Measurements from ENCODE around the gene LONP1. TPM values are rescaled to one million over a fixed set of nuclear protein-coding genes. Genes with fewer than 3 reads are reported as not detected.

The LONP1 gene, protein sequence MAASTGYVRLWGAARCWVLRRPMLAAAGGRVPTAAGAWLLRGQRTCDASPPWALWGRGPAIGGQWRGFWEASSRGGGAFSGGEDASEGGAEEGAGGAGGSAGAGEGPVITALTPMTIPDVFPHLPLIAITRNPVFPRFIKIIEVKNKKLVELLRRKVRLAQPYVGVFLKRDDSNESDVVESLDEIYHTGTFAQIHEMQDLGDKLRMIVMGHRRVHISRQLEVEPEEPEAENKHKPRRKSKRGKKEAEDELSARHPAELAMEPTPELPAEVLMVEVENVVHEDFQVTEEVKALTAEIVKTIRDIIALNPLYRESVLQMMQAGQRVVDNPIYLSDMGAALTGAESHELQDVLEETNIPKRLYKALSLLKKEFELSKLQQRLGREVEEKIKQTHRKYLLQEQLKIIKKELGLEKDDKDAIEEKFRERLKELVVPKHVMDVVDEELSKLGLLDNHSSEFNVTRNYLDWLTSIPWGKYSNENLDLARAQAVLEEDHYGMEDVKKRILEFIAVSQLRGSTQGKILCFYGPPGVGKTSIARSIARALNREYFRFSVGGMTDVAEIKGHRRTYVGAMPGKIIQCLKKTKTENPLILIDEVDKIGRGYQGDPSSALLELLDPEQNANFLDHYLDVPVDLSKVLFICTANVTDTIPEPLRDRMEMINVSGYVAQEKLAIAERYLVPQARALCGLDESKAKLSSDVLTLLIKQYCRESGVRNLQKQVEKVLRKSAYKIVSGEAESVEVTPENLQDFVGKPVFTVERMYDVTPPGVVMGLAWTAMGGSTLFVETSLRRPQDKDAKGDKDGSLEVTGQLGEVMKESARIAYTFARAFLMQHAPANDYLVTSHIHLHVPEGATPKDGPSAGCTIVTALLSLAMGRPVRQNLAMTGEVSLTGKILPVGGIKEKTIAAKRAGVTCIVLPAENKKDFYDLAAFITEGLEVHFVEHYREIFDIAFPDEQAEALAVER
- total RNA-seq (10 to 100 TPM; 33.9 to 77.2 (median 56.1) TPM), polyA plus RNA-seq (10 to 100 TPM; 25.5 to 36.5 TPM)
- long read RNA-seq, donor 1, transcript LONP1-201 (18 exons, 3,236 nt): major isoform, 187 of 276 reads
- long read RNA-seq, donor 1, partial matches to known transcripts: 49 of 276 reads
- long read RNA-seq, donor 1, other reads (novel, unspliced or antisense): 40 of 276 reads
- long read RNA-seq, donor 2, partial matches to known transcripts: 18 of 22 reads
- long read RNA-seq, donor 2, other reads (novel, unspliced or antisense): 0 of 22 reads
- long read RNA-seq, donor 3, transcript LONP1-201 (18 exons, 3,236 nt): major isoform, 167 of 215 reads
- long read RNA-seq, donor 3, partial matches to known transcripts: 27 of 215 reads
- long read RNA-seq, donor 3, other reads (novel, unspliced or antisense): 18 of 215 reads

DNA sequence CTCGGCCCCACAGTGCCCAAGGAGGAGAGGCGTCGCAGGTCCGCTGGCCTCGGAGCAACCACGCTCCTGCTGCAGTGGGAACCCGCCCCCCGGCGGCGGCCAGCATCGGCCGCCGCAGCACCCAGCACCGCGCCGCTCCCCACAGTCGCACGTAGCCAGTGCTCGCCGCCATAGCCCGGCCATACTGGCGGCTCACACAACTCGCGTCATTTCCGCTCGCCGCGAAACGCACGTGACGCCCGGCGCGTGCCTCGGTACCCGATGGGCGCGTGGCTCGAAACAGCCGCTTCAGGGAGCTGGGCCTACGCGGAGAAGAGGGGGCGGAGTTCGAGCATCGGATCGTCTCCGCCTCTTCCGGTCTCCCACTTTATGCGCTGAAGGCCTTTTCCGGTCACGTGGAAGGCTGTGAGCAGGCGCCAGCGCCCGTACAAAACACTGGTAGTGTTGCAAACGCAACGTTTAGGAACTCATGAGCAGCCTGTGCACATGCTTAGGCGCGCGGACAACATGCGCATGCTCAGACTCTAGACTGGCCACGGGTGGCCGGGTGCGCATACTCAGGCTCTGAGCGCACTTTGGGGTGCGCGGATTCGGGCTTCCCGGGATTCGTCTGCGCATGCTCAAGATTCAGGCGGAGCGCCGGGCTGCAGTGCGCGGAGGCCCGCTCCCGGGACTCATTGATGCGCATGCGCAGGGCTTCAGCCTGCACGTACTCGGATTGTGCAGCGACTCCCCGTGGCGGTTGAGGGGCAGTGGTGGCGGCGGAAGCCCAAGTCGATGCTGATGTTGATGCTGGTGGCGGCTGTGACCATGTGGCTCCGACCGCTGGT, at the start of gene LONP1, which contains the start of gene CATSPERD:
LONP1 (minus strand) TSS at position 186 of the 830 bp plus-strand sequence; CDS start at position 172, 14 bp downstream.
CATSPERD (plus strand) TSS at position 677 of the 830 bp plus-strand sequence; CDS start at position 778, 101 bp downstream.
- H3K9me3 ChIP-seq: no peaks in the 10 kb centered on the region
- peak; percentile 97 to 99 (median 98) for DNase-seq
- peak; percentile 66 for TF ChIP-seq POLR2A (IDR thresholded peaks at IDR 0.05)
- peak; percentile 86 for TF ChIP-seq EP300 (IDR thresholded peaks at IDR 0.05)
- TF ChIP-seq, protein P1, sequence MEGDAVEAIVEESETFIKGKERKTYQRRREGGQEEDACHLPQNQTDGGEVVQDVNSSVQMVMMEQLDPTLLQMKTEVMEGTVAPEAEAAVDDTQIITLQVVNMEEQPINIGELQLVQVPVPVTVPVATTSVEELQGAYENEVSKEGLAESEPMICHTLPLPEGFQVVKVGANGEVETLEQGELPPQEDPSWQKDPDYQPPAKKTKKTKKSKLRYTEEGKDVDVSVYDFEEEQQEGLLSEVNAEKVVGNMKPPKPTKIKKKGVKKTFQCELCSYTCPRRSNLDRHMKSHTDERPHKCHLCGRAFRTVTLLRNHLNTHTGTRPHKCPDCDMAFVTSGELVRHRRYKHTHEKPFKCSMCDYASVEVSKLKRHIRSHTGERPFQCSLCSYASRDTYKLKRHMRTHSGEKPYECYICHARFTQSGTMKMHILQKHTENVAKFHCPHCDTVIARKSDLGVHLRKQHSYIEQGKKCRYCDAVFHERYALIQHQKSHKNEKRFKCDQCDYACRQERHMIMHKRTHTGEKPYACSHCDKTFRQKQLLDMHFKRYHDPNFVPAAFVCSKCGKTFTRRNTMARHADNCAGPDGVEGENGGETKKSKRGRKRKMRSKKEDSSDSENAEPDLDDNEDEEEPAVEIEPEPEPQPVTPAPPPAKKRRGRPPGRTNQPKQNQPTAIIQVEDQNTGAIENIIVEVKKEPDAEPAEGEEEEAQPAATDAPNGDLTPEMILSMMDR (IDR thresholded peaks at IDR 0.05): peak; percentile 87 to 99 (median 97)
- H3K4me1 ChIP-seq (ENCODE audit: insufficient read depth): peaks cover 7% of the 10 kb centered on the region
- no peaks in the 10 kb centered on the region for H3K27me3 ChIP-seq
- H3K36me3 ChIP-seq: no peaks in the 10 kb centered on the region
- 0 to 1% (median 0%) methylated on average over 58 to 90 of the region's 90 CpGs for WGBS, 3 donors
- peak within 1 kb of the TSS; percentile 70 to 88 for H3K27ac ChIP-seq
- peak within 1 kb of the TSS; percentile 70 for H3K4me3 ChIP-seq
- intact Hi-C loops (cut with DNase I): no loop called here

DNA sequence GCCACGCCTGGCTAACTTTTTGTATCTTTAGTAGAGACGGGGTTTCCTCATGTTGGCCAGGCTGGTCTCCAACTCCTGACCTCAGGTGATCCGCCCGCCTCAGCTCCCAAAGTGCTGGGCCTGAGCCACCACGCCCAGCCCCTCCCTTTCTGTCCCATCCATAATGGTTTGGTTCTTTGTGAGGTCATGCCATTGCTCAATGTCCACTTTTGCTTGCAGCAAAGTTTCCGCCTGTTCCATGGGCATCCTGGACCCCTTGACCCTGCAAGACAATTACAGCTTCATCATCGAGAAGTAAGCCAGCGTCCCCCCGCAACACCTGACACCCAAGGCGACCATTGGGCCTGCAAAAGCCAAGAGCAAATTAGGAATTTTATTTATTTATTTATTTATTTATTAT, 48.0 kb upstream of the LONP1 start:
- no peak for DNase-seq
- Histone ChIP-seq H3K9me3 (no peaks in the 10 kb centered on the region), H3K27ac (no peak overlapping the region), H3K36me3 (no peaks in the 10 kb centered on the region), H3K4me3 (no peak overlapping the region), H3K4me1 (ENCODE audit: insufficient read depth) (no peaks in the 10 kb centered on the region), H3K27me3 (no peaks in the 10 kb centered on the region)
- 90 to 93% (median 93%) methylated on average over 10 of the region's 10 CpGs for WGBS, 3 donors
- TF ChIP-seq, protein P1 (IDR thresholded peaks at IDR 0.05): no peak
- TF ChIP-seq EP300 (IDR thresholded peaks at IDR 0.05) (no peak), POLR2A (IDR thresholded peaks at IDR 0.05) (no peak)
- intact Hi-C loops (cut with DNase I): no loop called here

DNA sequence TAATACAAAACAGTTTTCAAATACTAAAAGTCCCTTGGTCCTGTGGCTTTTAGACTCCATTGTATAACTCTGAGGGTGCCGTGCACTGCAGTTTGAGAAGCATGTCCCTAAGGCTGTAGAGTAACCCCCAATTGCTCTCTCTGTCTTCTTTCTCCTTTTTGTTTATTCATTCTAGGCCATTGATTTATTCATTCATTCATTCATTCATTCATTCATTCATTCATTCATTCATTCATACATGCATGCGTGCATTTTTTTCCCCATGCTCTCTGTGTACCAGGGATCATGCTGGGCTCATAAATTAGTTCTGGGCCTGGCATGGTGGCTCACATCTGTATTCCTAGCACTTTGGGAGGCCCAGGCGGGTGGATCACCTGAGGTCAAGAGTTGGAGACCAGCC, 45.3 kb upstream of the LONP1 start:
- Histone ChIP-seq H3K27me3 (no peaks in the 10 kb centered on the region), H3K4me3 (no peak overlapping the region), H3K27ac (no peak overlapping the region), H3K4me1 (ENCODE audit: insufficient read depth) (no peaks in the 10 kb centered on the region), H3K9me3 (no peaks in the 10 kb centered on the region), H3K36me3 (no peaks in the 10 kb centered on the region)
- intact Hi-C loops (cut with DNase I): no loop called here
- TF ChIP-seq EP300 (IDR thresholded peaks at IDR 0.05): no peak
- TF ChIP-seq, protein P1 (IDR thresholded peaks at IDR 0.05): no peak
- no peak for TF ChIP-seq POLR2A (IDR thresholded peaks at IDR 0.05)
- DNase-seq: no peak
- 85 to 87% (median 85%) methylated on average over 3 of the region's 3 CpGs for WGBS, 3 donors
